GM18519 (cell line): ENCODE measurements around the gene BTN3A1.
"Not testable (repeated sequence)": the region's sequence is repeated elsewhere in the genome, so short reads cannot be mapped to it uniquely, and the experiment has no call there.

Experiments used
- ATAC-seq: cut with Tn5 transposase; IDR thresholded peaks from one replicate; pipeline ENCODE4 v1.9.1; 2021; ENCODE audit warnings: mild to moderate bottlenecking, moderate library complexity; ENCODE audit not compliant: unreplicated experiment, low FRiP score

The BTN3A1 gene

DNA sequence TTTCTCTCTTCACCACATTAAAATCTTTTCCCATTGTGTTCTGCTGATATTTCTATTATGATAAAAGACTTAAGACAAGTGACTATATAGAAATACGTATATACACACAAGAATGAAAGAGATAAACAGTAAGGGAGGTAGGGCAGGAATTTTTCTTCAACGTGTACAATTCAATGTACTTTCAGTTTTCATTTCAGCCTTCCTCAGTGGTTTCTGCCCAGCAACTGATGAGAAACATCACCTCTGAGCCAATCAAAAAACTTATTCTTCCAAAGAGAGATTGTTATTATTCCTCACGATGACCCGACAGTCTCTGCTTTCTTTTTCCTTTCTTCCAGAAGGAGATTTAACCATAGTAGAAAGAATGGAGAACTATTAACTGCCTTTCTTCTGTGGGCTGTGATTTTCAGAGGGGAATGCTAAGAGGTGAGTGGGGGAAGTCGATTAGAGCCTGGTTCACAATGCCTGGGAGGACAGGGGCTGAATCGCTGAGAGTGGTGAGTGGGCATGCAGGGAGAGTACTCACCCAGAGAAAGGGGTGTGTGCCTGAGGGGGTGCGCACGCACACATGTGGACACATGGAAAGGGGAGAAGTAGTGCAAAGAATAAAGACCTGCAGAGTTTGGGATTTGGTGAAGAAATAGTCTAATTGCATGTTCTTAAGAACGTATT, at the start of gene BTN3A1:
TSS of gene BTN3A1 (plus strand) at position 289 of the 672 bp plus-strand sequence. CDS start 3,289 bp downstream, outside the sequence.
- peak; percentile 89 for ATAC-seq

GRCh38 chr6:26352315-26352714, 49.8 kb upstream of the BTN3A1 start:
- no peak for ATAC-seq

DNA sequence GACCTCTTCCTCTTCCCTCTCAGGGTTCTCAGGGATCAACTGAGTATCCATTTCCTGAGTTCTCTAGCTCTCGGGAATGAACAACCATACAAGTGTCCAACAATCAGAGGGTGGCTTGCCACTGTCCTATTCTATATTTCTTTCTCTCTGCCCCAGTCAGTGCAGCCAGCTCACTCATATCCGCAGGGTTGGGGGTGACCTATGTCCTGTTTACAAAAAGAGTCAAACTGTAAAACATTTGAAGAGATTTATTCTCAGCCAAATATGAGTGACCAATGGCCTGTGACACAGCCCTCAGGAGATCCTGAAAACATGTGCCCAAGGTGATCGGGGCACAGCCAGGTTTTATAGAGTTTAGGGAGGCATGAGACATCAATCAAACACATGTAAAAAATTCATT, 47.9 kb upstream of the BTN3A1 start:
- no peak for ATAC-seq

- no peak for ATAC-seq
Measured at GRCh38 chr6:26355366-26355765, 46.7 kb upstream of the BTN3A1 start.

DNA sequence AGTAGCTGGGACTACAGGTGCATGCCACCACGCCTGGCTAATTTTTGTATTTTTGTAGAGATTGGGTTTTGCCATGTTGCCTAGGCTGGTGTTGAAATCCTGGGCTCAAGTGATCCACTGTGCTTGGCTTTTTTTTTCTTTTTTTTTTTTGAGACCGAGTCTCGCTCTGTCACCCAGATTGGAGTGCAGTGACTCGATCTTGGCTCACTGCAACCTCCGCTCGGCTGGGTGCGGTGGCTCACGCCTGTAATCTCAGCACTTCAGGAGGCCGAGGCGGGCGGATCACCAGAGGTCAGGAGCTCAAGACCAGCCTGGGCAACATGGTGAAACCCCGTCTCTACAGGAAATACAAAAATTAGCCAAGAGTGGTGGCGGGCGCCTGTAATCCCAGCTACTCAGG, 44.5 kb upstream of the BTN3A1 start:
- not testable (repeated sequence) for ATAC-seq

DNA sequence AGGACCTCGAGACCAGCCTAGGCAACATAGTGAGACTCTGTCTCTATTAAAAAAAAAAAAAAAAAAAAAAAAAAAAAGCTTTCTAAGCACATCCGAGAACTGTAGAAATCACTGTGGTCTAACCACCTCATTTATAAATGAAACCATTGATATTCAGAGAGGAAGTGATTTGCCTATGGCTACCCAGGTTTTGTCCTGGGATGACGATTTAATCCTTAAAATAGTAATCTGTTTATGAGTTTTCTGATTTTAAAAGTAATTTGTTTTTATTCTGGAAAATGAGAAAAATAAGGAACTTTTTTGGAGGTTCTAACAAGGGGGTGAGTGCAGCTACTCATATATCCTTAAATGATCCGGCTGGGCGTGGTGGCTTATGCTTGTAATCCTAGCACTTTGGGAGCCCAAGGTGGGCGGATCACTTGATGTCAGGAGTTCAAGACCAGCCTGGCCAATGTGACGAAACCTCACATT, 43.5 kb upstream of the BTN3A1 start:
- no peak for ATAC-seq

GRCh38 chr6:26359765-26360164, 42.3 kb upstream of the BTN3A1 start:
- ATAC-seq: no peak

DNA sequence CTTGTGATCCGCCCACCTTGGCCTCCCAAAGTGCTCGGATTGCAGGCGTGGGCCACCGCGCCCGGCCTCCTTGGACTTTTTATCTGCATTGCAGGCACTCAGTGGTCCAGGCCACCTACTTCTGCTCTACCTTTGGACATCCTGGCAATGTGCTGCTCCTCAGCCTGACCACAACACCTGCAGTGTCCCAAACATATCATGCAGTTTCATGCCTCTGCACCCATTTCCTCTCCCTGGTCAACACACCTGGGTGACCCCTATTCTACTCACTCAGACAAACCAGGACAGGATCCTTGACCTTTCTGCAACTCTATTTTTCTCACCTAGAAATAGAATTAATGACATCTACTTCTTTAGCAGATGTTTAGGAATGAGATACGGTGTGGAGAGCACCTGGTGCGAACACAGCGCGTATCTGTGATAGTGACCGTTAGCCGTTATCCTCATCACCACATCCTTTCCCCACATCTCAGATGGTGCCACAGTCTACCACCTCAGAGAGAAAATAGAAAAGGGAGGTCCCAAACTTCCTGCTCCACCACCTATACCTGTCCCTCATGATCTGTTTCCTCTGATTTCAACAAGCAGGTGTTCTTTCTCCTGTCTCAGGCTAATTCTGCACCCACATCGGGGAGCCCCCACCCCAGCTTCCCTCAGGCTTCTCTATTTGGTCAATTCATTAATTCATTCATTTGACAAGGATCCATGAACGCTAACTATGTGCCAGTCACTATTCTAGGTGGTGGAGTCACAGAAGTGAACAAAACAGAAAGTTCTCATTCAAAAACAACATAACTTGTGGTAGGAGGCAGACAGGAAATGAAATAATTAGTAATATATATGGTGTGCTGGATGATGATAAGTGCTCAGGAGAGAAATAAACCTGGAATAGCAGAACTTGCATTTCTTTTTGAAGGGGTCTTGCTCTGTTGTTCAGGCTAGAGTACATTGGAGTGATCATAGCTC, 41.3 kb upstream of the BTN3A1 start:
- ATAC-seq: no peak

DNA sequence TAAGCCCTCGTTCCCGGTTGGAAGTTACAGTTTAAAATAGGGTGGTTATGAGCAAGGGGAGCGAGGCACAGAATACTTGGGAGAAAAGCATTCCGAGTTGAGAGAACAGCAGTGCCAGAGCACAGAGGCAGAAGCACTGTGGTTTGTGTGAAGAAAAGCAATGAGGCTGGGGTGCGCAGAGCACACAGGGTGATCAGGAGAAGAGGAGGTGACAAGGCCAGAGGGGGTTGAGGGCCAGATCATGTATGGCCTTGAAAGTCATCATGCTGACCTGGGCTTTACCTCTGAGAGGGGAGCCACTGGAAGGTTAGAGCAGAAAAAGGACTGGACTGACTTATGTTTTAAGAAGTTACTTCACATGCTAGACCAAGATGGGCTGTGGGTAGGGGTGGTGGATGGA, 40.5 kb upstream of the BTN3A1 start:
- no peak for ATAC-seq

- ATAC-seq: no peak
Measured at GRCh38 chr6:26362093-26362835, 39.8 kb upstream of the BTN3A1 start.

DNA sequence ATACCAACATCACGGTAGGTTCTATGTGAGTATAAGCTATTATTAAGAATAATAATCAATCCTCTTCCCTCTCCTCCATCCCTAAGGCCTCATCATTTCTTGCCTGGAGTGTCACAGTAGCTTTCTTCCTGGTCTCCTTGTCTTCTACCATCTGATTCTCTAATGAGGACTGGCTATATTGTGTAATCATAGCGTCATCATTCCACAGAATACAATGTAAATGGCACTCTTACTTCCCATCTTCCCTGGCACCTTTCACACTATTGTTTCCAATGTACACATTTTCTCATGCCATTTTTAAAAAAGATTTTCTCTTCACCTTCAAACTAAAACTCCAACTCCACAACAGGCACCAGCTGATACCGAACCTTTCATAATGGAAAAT, 39.2 kb upstream of the BTN3A1 start:
- ATAC-seq: no peak

GRCh38 chr6:26363882-26364701, 38.0 kb upstream of the BTN3A1 start:
- ATAC-seq: no peak

DNA sequence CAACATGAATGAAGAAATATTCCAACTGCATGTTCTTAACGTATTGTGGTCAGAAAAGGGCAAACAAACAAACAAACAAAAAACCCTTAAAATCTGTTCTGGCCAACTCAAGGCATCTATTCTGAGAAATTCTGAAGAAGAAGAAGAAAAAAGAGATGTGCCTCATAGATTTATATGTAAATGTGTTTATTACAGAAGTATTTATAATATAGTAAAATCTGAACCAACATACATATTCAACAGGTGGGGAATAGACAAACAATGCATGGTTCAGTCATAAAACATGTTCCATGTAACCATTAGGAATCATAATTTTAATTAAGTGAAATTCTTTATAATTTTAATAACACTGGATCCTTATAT, 36.5 kb upstream of the BTN3A1 start:
- no peak for ATAC-seq

DNA sequence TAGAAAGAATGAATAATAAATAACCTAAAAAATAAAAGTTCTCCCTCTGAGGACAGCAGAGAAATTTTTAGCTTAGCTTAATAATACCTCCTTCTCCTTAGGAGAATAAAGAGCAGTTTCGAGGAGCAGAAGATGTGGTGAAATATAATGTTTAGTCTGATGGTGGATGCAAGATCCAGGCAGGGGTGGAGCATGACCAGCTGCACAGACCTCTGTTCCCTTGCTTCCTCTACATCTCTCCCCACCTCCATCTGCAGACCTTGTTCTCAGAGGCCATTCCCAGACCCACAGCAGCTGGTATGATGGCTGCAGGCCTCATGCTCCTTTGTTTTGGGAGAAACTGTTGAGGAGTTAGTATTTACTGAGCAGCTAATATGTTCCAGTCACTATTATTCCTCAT, 35.6 kb upstream of the BTN3A1 start:
- no peak for ATAC-seq

DNA sequence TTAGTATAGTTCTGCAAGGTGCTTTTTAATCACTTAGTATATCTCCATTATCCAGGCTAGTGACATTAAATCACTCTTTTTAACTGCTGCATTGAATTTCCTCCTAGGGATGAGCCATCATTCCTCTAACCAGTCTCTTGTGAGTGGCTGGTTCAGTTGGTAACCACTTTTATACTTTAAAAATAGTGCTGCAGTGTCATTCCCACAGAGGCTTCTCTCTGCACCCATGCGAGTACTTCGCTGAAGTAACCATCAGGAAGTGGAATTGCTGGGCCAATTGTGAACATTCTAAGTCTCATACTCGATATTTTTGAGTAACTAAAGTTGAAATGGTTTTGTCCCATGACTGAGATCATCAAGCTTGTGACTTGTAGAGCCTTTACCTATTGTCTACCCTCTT, 35.0 kb upstream of the BTN3A1 start:
- ATAC-seq: no peak

DNA sequence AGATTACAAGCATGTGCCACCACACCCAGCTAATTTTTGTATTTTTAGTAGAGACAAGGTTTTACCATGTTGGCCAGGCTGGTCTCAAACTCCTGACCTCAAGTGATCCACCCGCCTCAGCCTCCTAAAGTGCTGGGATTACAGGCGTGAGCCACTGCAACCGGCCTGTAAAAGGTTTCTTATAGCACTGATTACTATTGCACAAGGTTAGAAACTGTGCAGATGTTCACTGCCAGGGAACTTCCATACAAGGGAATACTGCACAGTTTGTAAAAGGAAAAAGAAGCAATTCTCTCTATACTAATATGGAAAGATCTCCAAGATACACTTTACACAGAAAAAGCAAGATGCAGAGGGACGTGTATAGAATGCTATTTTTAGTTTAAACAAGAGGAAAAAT, 30.3 kb upstream of the BTN3A1 start:
- not testable (repeated sequence) for ATAC-seq

GRCh38 chr6:26372308-26373144, 29.5 kb upstream of the BTN3A1 start:
- no peak for ATAC-seq

- ATAC-seq: no peak
Measured at GRCh38 chr6:26375270-26375669, 26.8 kb upstream of the BTN3A1 start.

DNA sequence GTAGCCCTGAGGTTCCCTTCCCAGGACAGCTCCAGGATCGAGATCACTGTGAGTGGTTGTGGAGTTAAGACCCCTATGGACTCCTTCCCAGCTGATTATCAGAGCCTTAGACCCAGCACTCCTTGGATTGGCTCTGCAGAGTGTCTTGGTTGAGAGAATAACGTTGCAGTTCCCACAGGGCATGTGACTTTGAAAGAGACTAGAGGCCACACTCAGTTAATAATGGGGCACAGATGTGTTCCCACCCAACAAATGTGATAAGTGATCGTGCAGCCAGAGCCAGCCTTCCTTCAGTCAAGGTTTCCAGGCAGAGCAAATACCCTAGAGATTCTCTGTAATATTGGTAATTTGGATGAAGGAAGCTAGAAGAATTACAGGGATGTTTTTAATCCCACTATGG, 24.4 kb upstream of the BTN3A1 start:
- no peak for ATAC-seq
